ENCODE results near the gene ACTN2.

The ACTN2 gene

DNA sequence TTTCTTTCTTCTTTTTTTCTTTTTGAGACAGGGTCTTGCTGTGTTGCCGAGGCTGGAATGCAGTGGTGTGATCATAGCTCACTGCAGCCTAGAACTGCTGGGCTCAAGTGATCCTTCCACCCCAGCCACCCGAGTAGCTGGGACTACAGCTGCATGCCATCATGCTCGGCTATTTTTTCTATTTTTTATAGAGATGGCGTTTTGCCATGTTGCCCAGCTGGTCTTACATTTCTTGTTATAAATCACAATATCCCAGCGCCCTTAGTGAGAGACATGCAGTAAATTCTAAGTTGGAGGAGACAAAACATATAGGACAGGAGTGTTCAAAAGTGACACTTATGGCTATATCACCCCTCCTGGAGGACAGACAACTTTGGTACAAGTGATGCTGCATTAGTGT is 31.3 kb upstream of the ACTN2 start:
- TF ChIP-seq ZC3H10 (CRISPR knock-in tag; IDR thresholded peaks at IDR 0.05) = no peak
- no peak for TF ChIP-seq CSDC2 (CRISPR knock-in tag; IDR thresholded peaks at IDR 0.05)
- TF ChIP-seq GLIS3 (CRISPR knock-in tag; IDR thresholded peaks at IDR 0.05) = no peak
- no peak for TF ChIP-seq RARB (CRISPR knock-in tag; IDR thresholded peaks at IDR 0.05)
- TF ChIP-seq BACH2 (CRISPR knock-in tag; IDR thresholded peaks at IDR 0.05; ENCODE audit: borderline replicate concordance) = no peak
- no peak for TF ChIP-seq ESRRG (CRISPR knock-in tag; IDR thresholded peaks at IDR 0.05)
- TF ChIP-seq ISL1 (CRISPR knock-in tag; IDR thresholded peaks at IDR 0.05) = no peak
- no peak for TF ChIP-seq ZFP30 (CRISPR knock-in tag; IDR thresholded peaks at IDR 0.05)
- no peak for ATAC-seq

DNA sequence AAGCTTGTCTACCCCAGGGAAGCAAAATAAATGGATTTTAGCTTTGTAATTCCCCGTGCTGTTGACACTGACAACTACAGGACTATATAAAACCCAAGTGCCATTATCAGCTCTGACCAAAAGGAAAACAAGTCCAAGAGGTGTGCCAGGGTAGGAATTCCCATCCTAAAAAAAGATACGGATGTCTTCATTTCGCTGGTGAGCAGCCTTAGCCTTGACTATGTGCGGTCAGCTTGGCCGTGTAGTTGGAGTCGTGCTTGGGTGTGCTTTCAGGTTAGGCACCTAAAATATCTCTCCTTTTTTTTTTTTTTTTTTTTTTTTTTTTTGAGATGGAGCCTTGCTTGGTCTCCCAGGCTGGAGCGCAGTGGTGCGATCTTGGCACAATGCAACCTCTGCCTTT is 28.9 kb upstream of the ACTN2 start:
- TF ChIP-seq, protein P1, sequence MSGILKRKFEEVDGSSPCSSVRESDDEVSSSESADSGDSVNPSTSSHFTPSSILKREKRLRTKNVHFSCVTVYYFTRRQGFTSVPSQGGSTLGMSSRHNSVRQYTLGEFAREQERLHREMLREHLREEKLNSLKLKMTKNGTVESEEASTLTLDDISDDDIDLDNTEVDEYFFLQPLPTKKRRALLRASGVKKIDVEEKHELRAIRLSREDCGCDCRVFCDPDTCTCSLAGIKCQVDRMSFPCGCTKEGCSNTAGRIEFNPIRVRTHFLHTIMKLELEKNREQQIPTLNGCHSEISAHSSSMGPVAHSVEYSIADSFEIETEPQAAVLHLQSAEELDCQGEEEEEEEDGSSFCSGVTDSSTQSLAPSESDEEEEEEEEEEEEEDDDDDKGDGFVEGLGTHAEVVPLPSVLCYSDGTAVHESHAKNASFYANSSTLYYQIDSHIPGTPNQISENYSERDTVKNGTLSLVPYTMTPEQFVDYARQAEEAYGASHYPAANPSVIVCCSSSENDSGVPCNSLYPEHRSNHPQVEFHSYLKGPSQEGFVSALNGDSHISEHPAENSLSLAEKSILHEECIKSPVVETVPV (CRISPR knock-in tag; IDR thresholded peaks at IDR 0.05) = no peak
- TF ChIP-seq TCF4 (CRISPR knock-in tag; IDR thresholded peaks at IDR 0.05; ENCODE audit: borderline replicate concordance) = no peak
- ATAC-seq = no peak

DNA sequence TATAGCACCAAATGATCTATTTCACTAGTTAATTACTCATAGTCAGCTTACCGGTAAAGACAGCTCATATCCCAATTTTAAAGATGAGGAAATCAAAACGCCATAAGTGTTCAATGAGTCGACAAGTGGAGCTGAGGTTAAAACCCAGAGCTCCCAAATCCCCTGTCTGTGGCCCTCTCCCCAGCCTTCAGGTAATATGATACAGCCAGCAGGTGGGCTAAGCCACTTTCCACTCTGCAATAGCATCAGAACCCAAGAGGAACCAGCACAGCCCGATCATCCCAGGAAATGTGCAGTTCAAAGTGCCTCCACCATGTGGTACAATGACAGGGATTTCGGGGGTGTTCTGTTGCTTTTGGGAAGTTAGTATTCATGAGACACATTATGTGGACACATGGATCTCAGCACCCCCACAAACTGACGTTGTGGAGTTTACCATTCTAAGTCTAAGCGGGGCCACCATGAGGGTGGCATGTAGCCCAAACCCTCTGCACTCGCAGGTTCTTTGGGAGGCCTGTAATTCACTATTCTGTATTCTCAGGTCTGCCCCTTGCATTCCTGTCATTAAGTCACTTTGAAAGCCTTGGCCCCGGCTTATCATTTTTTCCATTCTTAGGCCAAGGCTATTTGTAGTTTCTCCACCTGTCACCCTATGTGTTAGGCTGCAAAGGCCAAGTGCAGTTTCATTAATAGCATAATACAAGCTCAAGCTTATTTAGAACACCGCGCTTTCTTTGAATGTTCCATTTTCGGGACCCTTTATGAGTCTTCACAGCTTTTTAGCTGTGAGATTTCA is 26.3 kb upstream of the ACTN2 start:
- no peak for TF ChIP-seq ESRRG (CRISPR knock-in tag; IDR thresholded peaks at IDR 0.05)
- TF ChIP-seq, protein P1 (CRISPR knock-in tag; IDR thresholded peaks at IDR 0.05) = no peak
- TF ChIP-seq, protein P2, sequence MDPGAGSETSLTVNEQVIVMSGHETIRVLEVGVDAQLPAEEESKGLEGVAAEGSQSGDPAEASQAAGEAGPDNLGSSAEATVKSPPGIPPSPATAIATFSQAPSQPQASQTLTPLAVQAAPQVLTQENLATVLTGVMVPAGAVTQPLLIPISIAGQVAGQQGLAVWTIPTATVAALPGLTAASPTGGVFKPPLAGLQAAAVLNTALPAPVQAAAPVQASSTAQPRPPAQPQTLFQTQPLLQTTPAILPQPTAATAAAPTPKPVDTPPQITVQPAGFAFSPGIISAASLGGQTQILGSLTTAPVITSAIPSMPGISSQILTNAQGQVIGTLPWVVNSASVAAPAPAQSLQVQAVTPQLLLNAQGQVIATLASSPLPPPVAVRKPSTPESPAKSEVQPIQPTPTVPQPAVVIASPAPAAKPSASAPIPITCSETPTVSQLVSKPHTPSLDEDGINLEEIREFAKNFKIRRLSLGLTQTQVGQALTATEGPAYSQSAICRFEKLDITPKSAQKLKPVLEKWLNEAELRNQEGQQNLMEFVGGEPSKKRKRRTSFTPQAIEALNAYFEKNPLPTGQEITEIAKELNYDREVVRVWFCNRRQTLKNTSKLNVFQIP (CRISPR knock-in tag; IDR thresholded peaks at IDR 0.05; ENCODE audit: borderline replicate concordance, low read depth) = no peak
- TF ChIP-seq TOX (CRISPR knock-in tag; IDR thresholded peaks at IDR 0.05; ENCODE audit: borderline replicate concordance) = no peak
- TF ChIP-seq, protein P3, sequence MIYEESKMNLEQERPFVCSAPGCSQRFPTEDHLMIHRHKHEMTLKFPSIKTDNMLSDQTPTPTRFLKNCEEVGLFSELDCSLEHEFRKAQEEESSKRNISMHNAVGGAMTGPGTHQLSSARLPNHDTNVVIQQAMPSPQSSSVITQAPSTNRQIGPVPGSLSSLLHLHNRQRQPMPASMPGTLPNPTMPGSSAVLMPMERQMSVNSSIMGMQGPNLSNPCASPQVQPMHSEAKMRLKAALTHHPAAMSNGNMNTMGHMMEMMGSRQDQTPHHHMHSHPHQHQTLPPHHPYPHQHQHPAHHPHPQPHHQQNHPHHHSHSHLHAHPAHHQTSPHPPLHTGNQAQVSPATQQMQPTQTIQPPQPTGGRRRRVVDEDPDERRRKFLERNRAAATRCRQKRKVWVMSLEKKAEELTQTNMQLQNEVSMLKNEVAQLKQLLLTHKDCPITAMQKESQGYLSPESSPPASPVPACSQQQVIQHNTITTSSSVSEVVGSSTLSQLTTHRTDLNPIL (CRISPR knock-in tag; IDR thresholded peaks at IDR 0.05; ENCODE audit: low read depth) = no peak
- no peak for TF ChIP-seq RARB (CRISPR knock-in tag; IDR thresholded peaks at IDR 0.05)
- no peak for TF ChIP-seq CSDC2 (CRISPR knock-in tag; IDR thresholded peaks at IDR 0.05)
- no peak for TF ChIP-seq ZNF70 (CRISPR knock-in tag; IDR thresholded peaks at IDR 0.05)
- TF ChIP-seq ARNTL (CRISPR knock-in tag; IDR thresholded peaks at IDR 0.05; ENCODE audit: borderline replicate concordance, low read depth) = no peak
- no peak for TF ChIP-seq ZFP30 (CRISPR knock-in tag; IDR thresholded peaks at IDR 0.05)
- TF ChIP-seq, protein P4, sequence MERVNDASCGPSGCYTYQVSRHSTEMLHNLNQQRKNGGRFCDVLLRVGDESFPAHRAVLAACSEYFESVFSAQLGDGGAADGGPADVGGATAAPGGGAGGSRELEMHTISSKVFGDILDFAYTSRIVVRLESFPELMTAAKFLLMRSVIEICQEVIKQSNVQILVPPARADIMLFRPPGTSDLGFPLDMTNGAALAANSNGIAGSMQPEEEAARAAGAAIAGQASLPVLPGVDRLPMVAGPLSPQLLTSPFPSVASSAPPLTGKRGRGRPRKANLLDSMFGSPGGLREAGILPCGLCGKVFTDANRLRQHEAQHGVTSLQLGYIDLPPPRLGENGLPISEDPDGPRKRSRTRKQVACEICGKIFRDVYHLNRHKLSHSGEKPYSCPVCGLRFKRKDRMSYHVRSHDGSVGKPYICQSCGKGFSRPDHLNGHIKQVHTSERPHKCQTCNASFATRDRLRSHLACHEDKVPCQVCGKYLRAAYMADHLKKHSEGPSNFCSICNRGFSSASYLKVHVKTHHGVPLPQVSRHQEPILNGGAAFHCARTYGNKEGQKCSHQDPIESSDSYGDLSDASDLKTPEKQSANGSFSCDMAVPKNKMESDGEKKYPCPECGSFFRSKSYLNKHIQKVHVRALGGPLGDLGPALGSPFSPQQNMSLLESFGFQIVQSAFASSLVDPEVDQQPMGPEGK (CRISPR knock-in tag; IDR thresholded peaks at IDR 0.05; ENCODE audit: borderline replicate concordance) = no peak
- TF ChIP-seq ZNF565 (CRISPR knock-in tag; conservative IDR thresholded peaks at IDR 0.05; ENCODE audit: low read depth) = no peak
- ATAC-seq = no peak

DNA sequence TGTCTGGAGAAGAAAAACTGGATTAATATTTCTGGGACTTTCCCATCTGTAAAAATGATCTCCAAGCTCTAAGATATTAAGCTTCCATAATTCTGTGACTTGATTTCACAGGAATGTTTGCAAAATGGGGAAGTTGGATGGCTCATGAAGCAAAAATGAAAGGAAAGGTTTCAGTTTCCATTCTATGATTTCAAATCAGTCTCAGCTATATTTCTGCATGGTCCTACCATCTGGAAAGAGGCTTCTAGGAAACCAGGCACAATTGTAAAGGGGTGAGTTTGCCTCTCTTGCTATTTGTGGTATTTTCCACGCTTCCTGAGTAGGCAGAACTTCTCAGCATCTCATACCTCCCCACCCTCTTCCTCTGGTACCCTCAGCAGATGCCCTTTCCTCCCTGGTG is 22.4 kb upstream of the ACTN2 start:
- ATAC-seq = peak; percentile 22; the same call in 1 of the 3 replicates
- TF ChIP-seq GLIS3 (CRISPR knock-in tag; IDR thresholded peaks at IDR 0.05) (no peak), ISL1 (CRISPR knock-in tag; IDR thresholded peaks at IDR 0.05) (no peak), RARB (CRISPR knock-in tag; IDR thresholded peaks at IDR 0.05) (no peak), ZNF565 (CRISPR knock-in tag; conservative IDR thresholded peaks at IDR 0.05; ENCODE audit: low read depth) (no peak), PPARA (CRISPR knock-in tag; IDR thresholded peaks at IDR 0.05; ENCODE audit: borderline replicate concordance) (no peak), ESRRG (CRISPR knock-in tag; IDR thresholded peaks at IDR 0.05) (no peak), ZC3H10 (CRISPR knock-in tag; IDR thresholded peaks at IDR 0.05) (no peak), ZNF70 (CRISPR knock-in tag; IDR thresholded peaks at IDR 0.05) (no peak), ZFP30 (CRISPR knock-in tag; IDR thresholded peaks at IDR 0.05) (no peak), ARNTL (CRISPR knock-in tag; IDR thresholded peaks at IDR 0.05; ENCODE audit: borderline replicate concordance, low read depth) (no peak), ZNF8 (CRISPR knock-in tag; IDR thresholded peaks at IDR 0.05) (no peak), ZFP3 (CRISPR knock-in tag; IDR thresholded peaks at IDR 0.05) (no peak), BACH2 (CRISPR knock-in tag; IDR thresholded peaks at IDR 0.05; ENCODE audit: borderline replicate concordance) (no peak), TCF4 (CRISPR knock-in tag; IDR thresholded peaks at IDR 0.05; ENCODE audit: borderline replicate concordance) (no peak)
- TF ChIP-seq, protein P3 (CRISPR knock-in tag; IDR thresholded peaks at IDR 0.05; ENCODE audit: low read depth) = no peak
- TF ChIP-seq, protein P4 (CRISPR knock-in tag; IDR thresholded peaks at IDR 0.05; ENCODE audit: borderline replicate concordance) = no peak
- TF ChIP-seq, protein P1 (CRISPR knock-in tag; IDR thresholded peaks at IDR 0.05) = no peak
